Endothelial cell (in vitro differentiated cells): ENCODE measurements around the gene ASB5. TPM values are rescaled to one million over a fixed set of nuclear protein-coding genes. Genes with fewer than 3 reads are reported as not detected.

Source experiments
- DNase-seq: peaks from one replicate; pipeline ENCODE4 v3.0.0; 2021; ENCODE audit warnings: low spot score
- H3K27ac Mint-ChIP-seq: one replicate; pipeline ENCODE4 v1.8.0; 2021; ENCODE audit warnings: mixed read lengths, inconsistent platforms; ENCODE audit not compliant: unreplicated experiment
- H3K27me3 Mint-ChIP-seq: one replicate; pipeline ENCODE4 v1.8.0; 2021; ENCODE audit warnings: mild to moderate bottlenecking, moderate library complexity, mixed read lengths, inconsistent platforms; ENCODE audit not compliant: unreplicated experiment
- H3K36me3 Mint-ChIP-seq: one replicate; pipeline ENCODE4 v1.8.0; 2021; ENCODE audit warnings: mild to moderate bottlenecking, low read depth, mixed read lengths, inconsistent platforms; ENCODE audit not compliant: unreplicated experiment
- H3K4me1 Mint-ChIP-seq: one replicate; pipeline ENCODE4 v1.8.0; 2021; ENCODE audit warnings: mild to moderate bottlenecking, mixed read lengths, inconsistent platforms; ENCODE audit not compliant: unreplicated experiment
- H3K4me3 Mint-ChIP-seq: one replicate; pipeline ENCODE4 v1.8.0; 2021; ENCODE audit warnings: mild to moderate bottlenecking, mixed read lengths, inconsistent platforms; ENCODE audit not compliant: unreplicated experiment
- H3K9me3 Mint-ChIP-seq: one replicate; pipeline ENCODE4 v1.8.0; 2021; ENCODE audit warnings: mixed read lengths, inconsistent platforms; ENCODE audit not compliant: unreplicated experiment
- total RNA-seq: library from RNA; stranded (reverse); fragmentation: NEBNext Ultra II Directional; extraction: Animal tissue kit (Norgen Biotek cat#: 25700); gene quantifications from one replicate; pipeline ENCODE4 v1.2.1, GENCODE V29; 2021; ENCODE audit not compliant: unreplicated experiment
- TF ChIP-seq, protein P1 (sequence below): fragments of 200-600 bp; sonication (generic); IDR thresholded peaks from one replicate; pipeline ENCODE4 v1.5.0; 2021; ENCODE audit warnings: antibody characterized with exemption; ENCODE audit not compliant: unreplicated experiment

The ASB5 gene
- total RNA-seq, 1 donor from 2014 or later: not detected

DNA sequence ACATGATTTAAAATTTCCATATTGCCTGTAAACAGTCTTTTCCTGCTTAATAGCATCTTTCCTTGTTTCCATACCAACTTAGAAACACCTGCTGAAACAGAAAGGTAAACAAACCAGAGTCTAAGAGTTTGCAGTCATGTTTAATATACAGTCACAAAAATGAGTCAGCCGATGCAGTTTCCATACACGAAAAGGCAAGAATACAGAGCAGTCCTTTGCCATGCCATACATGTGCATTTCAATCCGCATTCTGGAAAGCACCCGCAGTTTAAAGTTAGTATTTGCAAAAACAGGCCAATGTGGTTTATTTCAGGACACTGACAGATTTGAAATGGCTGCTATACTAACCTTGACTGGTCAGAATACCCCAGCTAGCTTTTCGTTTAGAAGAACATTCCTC is 32.1 kb downstream of the ASB5 start:
- Mint-ChIP-seq H3K27me3 (no peaks in the 10 kb centered on the region), H3K4me3 (no peak overlapping the region), H3K36me3 (no peaks in the 10 kb centered on the region), H3K27ac (no peak overlapping the region), H3K9me3 (no peaks in the 10 kb centered on the region), H3K4me1 (no peaks in the 10 kb centered on the region)
- TF ChIP-seq, protein P1, sequence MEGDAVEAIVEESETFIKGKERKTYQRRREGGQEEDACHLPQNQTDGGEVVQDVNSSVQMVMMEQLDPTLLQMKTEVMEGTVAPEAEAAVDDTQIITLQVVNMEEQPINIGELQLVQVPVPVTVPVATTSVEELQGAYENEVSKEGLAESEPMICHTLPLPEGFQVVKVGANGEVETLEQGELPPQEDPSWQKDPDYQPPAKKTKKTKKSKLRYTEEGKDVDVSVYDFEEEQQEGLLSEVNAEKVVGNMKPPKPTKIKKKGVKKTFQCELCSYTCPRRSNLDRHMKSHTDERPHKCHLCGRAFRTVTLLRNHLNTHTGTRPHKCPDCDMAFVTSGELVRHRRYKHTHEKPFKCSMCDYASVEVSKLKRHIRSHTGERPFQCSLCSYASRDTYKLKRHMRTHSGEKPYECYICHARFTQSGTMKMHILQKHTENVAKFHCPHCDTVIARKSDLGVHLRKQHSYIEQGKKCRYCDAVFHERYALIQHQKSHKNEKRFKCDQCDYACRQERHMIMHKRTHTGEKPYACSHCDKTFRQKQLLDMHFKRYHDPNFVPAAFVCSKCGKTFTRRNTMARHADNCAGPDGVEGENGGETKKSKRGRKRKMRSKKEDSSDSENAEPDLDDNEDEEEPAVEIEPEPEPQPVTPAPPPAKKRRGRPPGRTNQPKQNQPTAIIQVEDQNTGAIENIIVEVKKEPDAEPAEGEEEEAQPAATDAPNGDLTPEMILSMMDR: no peak
- DNase-seq: no peak

DNA sequence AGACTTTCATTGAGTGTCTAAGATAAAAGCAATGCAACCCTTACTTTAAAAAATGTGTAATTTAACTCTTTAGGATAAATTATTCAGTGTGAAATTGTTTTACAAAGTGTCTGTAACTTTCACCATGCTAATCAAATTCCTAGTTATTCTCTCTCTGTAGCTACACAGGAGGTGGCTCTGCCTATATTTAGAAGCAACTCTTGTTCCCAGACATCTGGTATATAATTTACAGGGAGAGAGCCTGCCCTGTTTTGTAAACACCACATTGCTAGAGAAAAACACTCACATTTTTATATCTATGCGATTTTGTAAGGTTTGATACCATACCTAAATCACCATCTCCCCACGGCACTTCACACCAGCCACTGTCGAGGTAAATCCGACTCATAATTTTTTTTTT is 38.2 kb downstream of the ASB5 start:
- no peak for DNase-seq
- H3K36me3 Mint-ChIP-seq: no peaks in the 10 kb centered on the region
- no peaks in the 10 kb centered on the region for H3K4me1 Mint-ChIP-seq

DNA sequence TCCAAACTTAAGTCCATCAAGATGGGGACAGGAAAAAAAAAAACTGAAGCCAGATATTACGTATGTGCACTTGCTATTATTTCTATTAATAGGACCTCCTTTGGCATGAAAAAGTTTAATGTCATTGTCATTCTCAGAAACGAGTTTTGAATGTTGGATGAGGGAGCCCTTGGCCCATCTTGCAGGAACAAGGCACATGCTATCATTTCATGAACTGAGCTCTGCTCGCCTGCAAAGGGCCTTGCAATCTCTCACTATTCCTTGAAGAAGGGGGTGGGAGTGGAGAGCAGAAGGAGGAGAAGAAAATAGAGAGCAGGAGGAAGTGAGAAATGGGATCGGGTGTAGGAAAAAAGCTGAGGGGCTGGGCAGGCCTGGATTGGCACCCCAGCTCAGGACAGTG is 39.4 kb downstream of the ASB5 start:
- Mint-ChIP-seq H3K4me1 (no peaks in the 10 kb centered on the region), H3K36me3 (no peaks in the 10 kb centered on the region), H3K27ac (no peak overlapping the region), H3K9me3 (no peaks in the 10 kb centered on the region), H3K4me3 (no peak overlapping the region), H3K27me3 (no peaks in the 10 kb centered on the region)
- TF ChIP-seq, protein P1: no peak
- no peak for DNase-seq

More for the DNA sequence above, 38.2 kb downstream of the ASB5 start:
- Mint-ChIP-seq H3K9me3 (no peaks in the 10 kb centered on the region), H3K27me3 (no peaks in the 10 kb centered on the region), H3K27ac (no peak overlapping the region), H3K4me3 (no peak overlapping the region)
- TF ChIP-seq, protein P1: no peak

DNA sequence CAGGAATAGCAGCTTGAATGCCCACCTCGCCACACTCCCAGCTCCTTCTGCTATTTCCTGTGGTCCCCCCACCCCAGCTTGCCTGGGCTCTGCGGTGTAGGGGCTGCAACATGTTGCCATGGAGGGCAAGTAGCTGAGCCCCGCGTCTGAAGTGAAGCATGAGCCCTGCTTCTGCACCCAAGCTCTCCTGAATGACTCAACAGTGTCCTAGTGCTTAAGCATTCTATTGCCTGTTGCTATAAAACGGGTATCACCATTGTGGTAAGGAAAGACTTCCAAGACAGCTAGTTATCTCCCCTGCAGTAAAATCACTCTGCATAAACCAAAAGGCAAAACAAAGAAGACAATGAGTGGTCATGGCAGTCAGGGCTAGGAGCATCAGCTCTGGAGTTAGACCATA is 42.3 kb downstream of the ASB5 start:
- Mint-ChIP-seq H3K9me3 (no peaks in the 10 kb centered on the region), H3K36me3 (no peaks in the 10 kb centered on the region), H3K27me3 (no peaks in the 10 kb centered on the region), H3K4me1 (no peaks in the 10 kb centered on the region), H3K27ac (no peak overlapping the region), H3K4me3 (no peak overlapping the region)
- DNase-seq: no peak
- TF ChIP-seq, protein P1: no peak

DNA sequence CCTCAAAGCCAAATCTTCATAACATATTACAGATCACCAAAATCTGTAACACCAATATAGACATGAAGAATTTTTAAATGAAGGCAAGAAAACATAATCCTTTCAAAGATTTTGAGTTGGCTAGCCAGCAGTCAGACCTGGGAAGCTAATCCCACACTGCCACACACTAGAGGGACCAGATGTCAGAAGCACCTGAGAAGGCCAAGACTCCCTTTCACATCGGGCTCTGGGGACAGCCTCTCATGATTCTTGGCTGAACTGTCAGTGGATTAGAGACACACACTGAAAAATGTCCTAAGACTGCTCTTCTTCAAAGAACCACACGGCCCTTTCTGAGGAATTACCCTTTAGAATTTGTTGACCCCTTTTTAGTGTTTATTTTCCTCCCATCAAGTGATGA is 45.5 kb downstream of the ASB5 start:
- no peak overlapping the region for H3K4me3 Mint-ChIP-seq
- H3K27ac Mint-ChIP-seq: no peak overlapping the region
- H3K36me3 Mint-ChIP-seq: no peaks in the 10 kb centered on the region
- H3K27me3 Mint-ChIP-seq: no peaks in the 10 kb centered on the region
- no peaks in the 10 kb centered on the region for H3K4me1 Mint-ChIP-seq
- DNase-seq: no peak
- TF ChIP-seq, protein P1: no peak
- no peaks in the 10 kb centered on the region for H3K9me3 Mint-ChIP-seq
